ENCODE data around the gene TCEA3.

The TCEA3 gene

DNA sequence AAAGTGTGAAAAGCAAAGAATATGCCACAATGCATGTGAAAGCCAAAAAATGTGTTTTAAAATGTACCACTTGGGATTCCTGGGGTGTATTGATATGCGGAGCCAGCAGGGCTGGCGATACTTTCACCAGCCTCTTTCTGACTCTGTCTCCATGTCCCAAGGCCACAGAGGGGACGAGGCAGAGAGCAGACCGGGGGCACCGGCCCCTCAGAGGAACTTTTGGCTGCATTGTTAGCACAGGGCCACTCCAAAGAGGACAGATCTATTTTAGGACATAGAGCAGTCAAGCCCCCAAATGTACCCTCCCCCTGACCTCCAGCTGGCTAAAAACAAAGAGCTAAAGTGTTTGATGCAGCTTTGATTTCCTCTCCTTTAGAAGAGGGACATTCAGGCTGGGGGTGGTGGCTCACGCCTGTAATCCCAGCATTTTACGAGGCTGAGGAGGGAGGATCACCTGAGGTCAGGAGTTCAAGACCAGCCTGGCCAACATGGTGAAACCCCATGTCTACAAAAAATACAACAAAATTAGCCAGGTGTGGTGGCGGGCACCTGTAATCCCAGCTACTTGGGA is 29.3 kb downstream of the TCEA3 start:
- DNase-seq (ENCODE audit: insufficient read length, low spot score) (no peak), FAIRE-seq (no peak)
- no peak for TF ChIP-seq CTCF (IDR thresholded peaks at IDR 0.05; ENCODE audit: insufficient read depth, missing control alignments)

DNA sequence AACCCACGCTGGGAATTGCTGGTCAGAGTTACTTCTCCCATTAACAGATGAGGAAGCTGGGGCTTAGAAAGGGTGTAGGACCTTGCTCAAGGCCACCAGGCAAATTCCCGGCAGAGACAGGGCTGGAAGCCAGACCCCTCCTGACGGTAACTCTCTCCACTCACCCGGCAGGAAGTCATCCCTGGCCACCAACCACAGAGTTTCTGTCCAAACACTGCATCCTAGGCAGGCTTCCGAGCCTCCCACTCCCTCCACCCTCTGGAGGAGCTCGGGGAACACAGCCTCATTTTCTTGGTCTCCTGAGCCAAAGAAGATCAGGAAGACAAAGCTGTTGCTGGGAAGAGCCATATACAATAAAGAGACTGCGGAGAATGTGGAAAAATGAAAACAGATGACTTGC is 29.9 kb downstream of the TCEA3 start:
- no peak for TF ChIP-seq CTCF (IDR thresholded peaks at IDR 0.05; ENCODE audit: insufficient read depth, missing control alignments)
- FAIRE-seq (no peak), DNase-seq (ENCODE audit: insufficient read length, low spot score) (no peak)

DNA sequence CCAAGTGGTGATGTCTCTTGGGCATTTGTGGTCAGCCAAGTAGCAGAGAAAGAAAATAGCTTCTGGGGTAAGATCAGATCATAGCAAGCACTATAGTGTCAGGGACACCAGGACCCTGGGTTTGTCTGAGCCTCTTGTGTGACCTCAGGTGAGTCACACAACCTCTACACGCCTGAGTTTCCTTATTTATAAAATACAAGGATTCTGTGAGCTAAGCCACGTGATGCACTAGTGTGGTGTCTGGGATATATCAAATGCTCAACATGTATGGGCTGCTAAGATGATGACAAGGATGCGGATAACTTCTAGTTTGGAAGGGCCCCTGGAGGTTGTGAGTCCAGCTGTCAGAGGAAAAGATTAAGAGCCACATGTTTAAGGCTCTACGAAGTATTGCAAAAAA is 30.4 kb downstream of the TCEA3 start:
- FAIRE-seq (no peak), DNase-seq (ENCODE audit: insufficient read length, low spot score) (no peak)
- TF ChIP-seq CTCF (IDR thresholded peaks at IDR 0.05; ENCODE audit: insufficient read depth, missing control alignments), result no peak

- DNase-seq (ENCODE audit: insufficient read length, low spot score) (no peak), FAIRE-seq (no peak)
- no peak for TF ChIP-seq CTCF (IDR thresholded peaks at IDR 0.05; ENCODE audit: insufficient read depth, missing control alignments)
These were observed 30.8 kb downstream of the TCEA3 start for GRCh38 chr1:23393706-23394105.

GRCh38 chr1:23392125-23392855 is 32.3 kb downstream of the TCEA3 start:
- TF ChIP-seq CTCF (IDR thresholded peaks at IDR 0.05; ENCODE audit: insufficient read depth, missing control alignments), result no peak
- DNase-seq (ENCODE audit: insufficient read length, low spot score) (no peak), FAIRE-seq (no peak)

DNA sequence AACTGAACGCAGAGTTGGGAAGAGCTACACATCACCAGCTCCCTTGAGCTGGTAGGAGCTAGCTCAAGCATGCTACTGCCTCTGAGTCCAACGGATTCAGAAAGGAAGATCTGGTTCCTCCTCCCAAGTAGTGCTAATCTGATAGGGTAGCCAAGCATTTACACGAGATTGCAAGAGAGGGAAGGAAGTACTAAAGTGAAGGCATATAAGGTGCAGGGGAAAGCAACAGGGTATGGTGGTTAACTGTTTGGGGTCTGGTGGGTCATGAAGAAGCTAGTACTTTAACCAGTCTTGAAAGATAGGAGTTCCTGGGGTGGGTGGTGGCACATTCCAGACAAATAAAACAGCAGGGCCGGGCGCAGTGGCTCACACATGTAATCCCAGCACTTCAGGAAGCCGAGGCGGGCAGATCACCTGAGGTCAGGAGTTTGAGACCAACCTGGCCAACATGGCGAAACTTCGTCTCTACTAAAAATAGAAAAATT is 34.7 kb downstream of the TCEA3 start:
- DNase-seq (ENCODE audit: insufficient read length, low spot score) (no peak), FAIRE-seq (no peak)
- TF ChIP-seq CTCF (IDR thresholded peaks at IDR 0.05; ENCODE audit: insufficient read depth, missing control alignments), result no peak

DNA sequence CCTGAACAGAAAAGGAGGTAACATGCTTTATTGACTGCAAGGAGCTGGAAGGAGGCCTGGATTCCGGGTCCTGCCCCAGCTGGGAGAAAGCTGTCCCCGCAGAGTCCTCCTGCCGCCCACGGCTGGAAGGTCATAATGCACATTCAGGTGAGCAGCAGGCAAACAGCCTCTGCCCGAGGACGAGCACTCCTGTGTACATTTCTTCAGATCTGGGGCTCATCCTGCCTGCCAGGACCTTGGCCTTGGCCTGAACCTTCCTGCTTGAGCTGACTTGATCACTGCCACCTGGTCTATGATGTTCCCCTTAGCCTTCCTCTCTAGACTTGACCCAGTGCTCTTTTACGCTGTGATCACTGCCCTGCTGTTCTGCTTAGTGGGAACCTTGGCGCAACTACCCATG is 37.1 kb downstream of the TCEA3 start:
- FAIRE-seq (no peak), DNase-seq (ENCODE audit: insufficient read length, low spot score) (no peak)
- TF ChIP-seq CTCF (IDR thresholded peaks at IDR 0.05; ENCODE audit: insufficient read depth, missing control alignments), result no peak
